HEK293 (cell line): ENCODE data around the gene DENND1C.

Source experiments
- CTCF ChIP-seq: fragments of 450-650 bp; formaldehyde crosslinking; IDR thresholded peaks from 2 replicates; pipeline ENCODE4 v1.5.1; 2016; ENCODE audit warnings: missing biosample characterization, missing genetic modification characterization
- HOXC10 ChIP-seq: sonication (generic); formaldehyde crosslinking; IDR thresholded peaks from 2 replicates; pipeline ENCODE4 v1.8.1; 2023; ENCODE audit warnings: mild to moderate bottlenecking, missing genetic modification reagents
- KLF9 ChIP-seq: fragments of 450-650 bp; formaldehyde crosslinking; IDR thresholded peaks from 2 replicates; pipeline ENCODE4 v1.5.1; 2016; ENCODE audit warnings: missing biosample characterization, missing genetic modification characterization, low read depth
- MZF1 ChIP-seq: fragments of 450-650 bp; formaldehyde crosslinking; IDR thresholded peaks from 2 replicates; pipeline ENCODE4 v1.5.1; 2017; ENCODE audit warnings: missing biosample characterization, missing genetic modification characterization, borderline replicate concordance
- REST ChIP-seq: fragments of 450-650 bp; formaldehyde crosslinking; IDR thresholded peaks from 2 replicates; pipeline ENCODE4 v1.5.1; 2016; ENCODE audit warnings: missing biosample characterization, missing genetic modification characterization
- SCRT2 ChIP-seq: fragments of 450-650 bp; formaldehyde crosslinking; IDR thresholded peaks from 2 replicates; pipeline ENCODE4 v1.5.1; 2016; ENCODE audit warnings: missing biosample characterization, missing genetic modification characterization
- YY1 ChIP-seq: fragments of 450-650 bp; formaldehyde crosslinking; IDR thresholded peaks from 2 replicates; pipeline ENCODE4 v1.5.1; 2018; ENCODE audit warnings: missing biosample characterization, missing genetic modification characterization
- ZBTB7A ChIP-seq: fragments of 450-650 bp; formaldehyde crosslinking; IDR thresholded peaks from 2 replicates; pipeline ENCODE4 v1.5.1; 2016; ENCODE audit warnings: low read depth, missing biosample characterization, missing genetic modification characterization
- ZNF10 ChIP-seq: fragments of 450-650 bp; formaldehyde crosslinking; IDR thresholded peaks from 2 replicates; pipeline ENCODE4 v1.5.1; 2017; ENCODE audit warnings: missing biosample characterization, missing genetic modification characterization
- ZNF302 ChIP-seq: fragments of 450-650 bp; formaldehyde crosslinking; IDR thresholded peaks from 2 replicates; pipeline ENCODE4 v1.5.1; 2016; ENCODE audit warnings: missing biosample characterization, missing genetic modification characterization, low read depth
- ZNF692 ChIP-seq: fragments of 450-650 bp; formaldehyde crosslinking; IDR thresholded peaks from 2 replicates; pipeline ENCODE4 v1.5.1; 2016; ENCODE audit warnings: missing biosample characterization, missing genetic modification characterization
- ZNF843 ChIP-seq: fragments of 450-650 bp; formaldehyde crosslinking; IDR thresholded peaks from 2 replicates; pipeline ENCODE4 v1.5.1; 2016; ENCODE audit warnings: missing biosample characterization, missing genetic modification characterization

- TF ChIP-seq YY1 (tag by site-specific recombination) (no peak), REST (tag by site-specific recombination) (no peak), CTCF (tag by site-specific recombination) (no peak), ZBTB7A (no peak), HOXC10 (CRISPR knock-in tag) (no peak), ZNF692 (tag by site-specific recombination) (no peak), MZF1 (tag by site-specific recombination) (no peak), ZNF843 (tag by site-specific recombination) (no peak), SCRT2 (tag by site-specific recombination) (no peak), ZNF302 (tag by site-specific recombination) (no peak), KLF9 (tag by site-specific recombination) (no peak), ZNF10 (tag by site-specific recombination) (no peak)
These were observed 7.9 kb downstream of the DENND1C start for GRCh38 chr19:6473647-6474046.
